ENCODE data around the gene C1QTNF9B.

DNA sequence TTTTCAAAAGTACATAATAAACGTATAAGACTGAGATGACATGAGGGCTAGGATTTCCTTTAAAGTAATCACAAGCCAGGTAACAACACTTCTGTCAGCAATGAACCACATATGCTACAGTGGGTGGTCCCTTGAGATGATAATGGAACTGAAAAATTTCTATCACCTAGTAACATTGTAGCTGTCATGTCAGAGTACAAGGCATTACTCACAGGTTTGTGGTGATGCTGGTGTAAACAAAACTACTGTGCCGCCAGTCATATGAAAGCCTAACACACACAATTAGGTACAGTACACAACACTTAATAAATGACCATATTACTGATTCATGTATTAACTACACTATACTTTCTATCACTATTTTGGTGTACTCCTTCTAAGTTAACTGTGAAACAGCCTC is 45.0 kb downstream of the C1QTNF9B start:
- TF ChIP-seq JUN (IDR thresholded peaks at IDR 0.05; ENCODE audit: low read depth, low read length) (no peak), YY1 (IDR thresholded peaks at IDR 0.05; ENCODE audit: low read depth, low read length) (no peak), GABPA (IDR thresholded peaks at IDR 0.05; ENCODE audit: borderline replicate concordance, insufficient read depth, low read length) (no peak), MAX (IDR thresholded peaks at IDR 0.05) (no peak), SUZ12 (IDR thresholded peaks at IDR 0.05; ENCODE audit: low read length) (no peak), TAF1 (IDR thresholded peaks at IDR 0.05; ENCODE audit: low read depth, low read length) (no peak), USF2 (IDR thresholded peaks at IDR 0.05; ENCODE audit: low read length) (no peak), CBX5 (IDR thresholded peaks at IDR 0.05; ENCODE audit: low read depth, low read length) (no peak), ASH2L (IDR thresholded peaks at IDR 0.05; ENCODE audit: low read length) (no peak)
- TF ChIP-seq, protein P1, sequence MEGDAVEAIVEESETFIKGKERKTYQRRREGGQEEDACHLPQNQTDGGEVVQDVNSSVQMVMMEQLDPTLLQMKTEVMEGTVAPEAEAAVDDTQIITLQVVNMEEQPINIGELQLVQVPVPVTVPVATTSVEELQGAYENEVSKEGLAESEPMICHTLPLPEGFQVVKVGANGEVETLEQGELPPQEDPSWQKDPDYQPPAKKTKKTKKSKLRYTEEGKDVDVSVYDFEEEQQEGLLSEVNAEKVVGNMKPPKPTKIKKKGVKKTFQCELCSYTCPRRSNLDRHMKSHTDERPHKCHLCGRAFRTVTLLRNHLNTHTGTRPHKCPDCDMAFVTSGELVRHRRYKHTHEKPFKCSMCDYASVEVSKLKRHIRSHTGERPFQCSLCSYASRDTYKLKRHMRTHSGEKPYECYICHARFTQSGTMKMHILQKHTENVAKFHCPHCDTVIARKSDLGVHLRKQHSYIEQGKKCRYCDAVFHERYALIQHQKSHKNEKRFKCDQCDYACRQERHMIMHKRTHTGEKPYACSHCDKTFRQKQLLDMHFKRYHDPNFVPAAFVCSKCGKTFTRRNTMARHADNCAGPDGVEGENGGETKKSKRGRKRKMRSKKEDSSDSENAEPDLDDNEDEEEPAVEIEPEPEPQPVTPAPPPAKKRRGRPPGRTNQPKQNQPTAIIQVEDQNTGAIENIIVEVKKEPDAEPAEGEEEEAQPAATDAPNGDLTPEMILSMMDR (IDR thresholded peaks at IDR 0.05; ENCODE audit: control extremely low read depth in 1 of 3, insufficient read depth in 1 of 3, low read depth in 1 of 3, low read length in 3 of 3): no peak
